Fibroblast of the aortic adventitia (primary cell): ENCODE data around the gene FBLN2. TPM values are rescaled to one million over a fixed set of nuclear protein-coding genes. Genes with fewer than 3 reads are reported as not detected.

Experiments used
- DNase-seq: peaks from one replicate; pipeline ENCODE4 v3.0.0-alpha.2; 2010; ENCODE audit warnings: low read depth
- H3K4me3 ChIP-seq: 2 replicates; pipeline ENCODE4 v1.5.1; 2011; ENCODE audit warnings: low read depth, mild to moderate bottlenecking, control low read depth, low read length, moderate library complexity
- total RNA-seq: library from RNA; depleted of rRNA; stranded (reverse); fragments of >200 nt; gene quantifications from 2 replicates; pipeline ENCODE4 v1.2.3, GENCODE V29; 2012; ENCODE audit warnings: low replicate concordance
- TF ChIP-seq, protein P1 (sequence below): IDR thresholded peaks from 2 replicates; pipeline ENCODE4 v1.5.1; 2011; ENCODE audit warnings: mild to moderate bottlenecking, low read length, control low read depth, inconsistent platforms; ENCODE audit not compliant: insufficient read depth

The FBLN2 gene
- total RNA-seq, 1 donor, result 452 TPM

- H3K4me3 ChIP-seq, result no peak overlapping the region
- TF ChIP-seq, protein P1, sequence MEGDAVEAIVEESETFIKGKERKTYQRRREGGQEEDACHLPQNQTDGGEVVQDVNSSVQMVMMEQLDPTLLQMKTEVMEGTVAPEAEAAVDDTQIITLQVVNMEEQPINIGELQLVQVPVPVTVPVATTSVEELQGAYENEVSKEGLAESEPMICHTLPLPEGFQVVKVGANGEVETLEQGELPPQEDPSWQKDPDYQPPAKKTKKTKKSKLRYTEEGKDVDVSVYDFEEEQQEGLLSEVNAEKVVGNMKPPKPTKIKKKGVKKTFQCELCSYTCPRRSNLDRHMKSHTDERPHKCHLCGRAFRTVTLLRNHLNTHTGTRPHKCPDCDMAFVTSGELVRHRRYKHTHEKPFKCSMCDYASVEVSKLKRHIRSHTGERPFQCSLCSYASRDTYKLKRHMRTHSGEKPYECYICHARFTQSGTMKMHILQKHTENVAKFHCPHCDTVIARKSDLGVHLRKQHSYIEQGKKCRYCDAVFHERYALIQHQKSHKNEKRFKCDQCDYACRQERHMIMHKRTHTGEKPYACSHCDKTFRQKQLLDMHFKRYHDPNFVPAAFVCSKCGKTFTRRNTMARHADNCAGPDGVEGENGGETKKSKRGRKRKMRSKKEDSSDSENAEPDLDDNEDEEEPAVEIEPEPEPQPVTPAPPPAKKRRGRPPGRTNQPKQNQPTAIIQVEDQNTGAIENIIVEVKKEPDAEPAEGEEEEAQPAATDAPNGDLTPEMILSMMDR, result no peak
- DNase-seq, result no peak
Measured at GRCh38 chr3:13502791-13503060, 46.2 kb upstream of the FBLN2 start.

DNA sequence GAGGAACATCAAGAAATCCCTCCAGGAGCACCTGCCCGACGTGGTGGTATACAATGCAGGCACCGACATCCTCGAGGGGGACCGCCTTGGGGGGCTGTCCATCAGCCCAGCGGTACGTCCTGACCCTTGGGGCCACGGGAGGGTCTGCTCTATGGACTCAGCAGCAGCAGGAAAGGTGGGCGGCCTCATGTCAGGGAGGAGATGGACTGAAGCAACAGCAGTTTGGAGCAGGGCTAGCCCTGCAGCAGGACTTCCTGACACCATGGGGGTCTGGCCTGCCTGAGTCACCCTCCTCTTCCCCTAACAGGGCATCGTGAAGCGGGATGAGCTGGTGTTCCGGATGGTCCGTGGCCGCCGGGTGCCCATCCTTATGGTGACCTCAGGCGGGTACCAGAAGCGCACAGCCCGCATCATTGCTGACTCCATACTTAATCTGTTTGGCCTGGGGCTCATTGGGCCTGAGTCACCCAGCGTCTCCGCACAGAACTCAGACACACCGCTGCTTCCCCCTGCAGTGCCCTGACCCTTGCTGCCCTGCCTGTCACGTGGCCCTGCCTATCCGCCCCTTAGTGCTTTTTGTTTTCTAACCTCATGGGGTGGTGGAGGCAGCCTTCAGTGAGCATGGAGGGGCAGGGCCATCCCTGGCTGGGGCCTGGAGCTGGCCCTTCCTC lies 44.6 kb upstream of the FBLN2 start:
- TF ChIP-seq, protein P1, result no peak
- H3K4me3 ChIP-seq, result no peak overlapping the region
- no peak for DNase-seq

- TF ChIP-seq, protein P1, result no peak
- no peak overlapping the region for H3K4me3 ChIP-seq
- no peak for DNase-seq
Measured at GRCh38 chr3:13505147-13506130, 43.5 kb upstream of the FBLN2 start.

- H3K4me3 ChIP-seq, result no peak overlapping the region
- TF ChIP-seq, protein P1, result no peak
- DNase-seq, result no peak
Measured at GRCh38 chr3:13506239-13506638, 42.7 kb upstream of the FBLN2 start.

DNA sequence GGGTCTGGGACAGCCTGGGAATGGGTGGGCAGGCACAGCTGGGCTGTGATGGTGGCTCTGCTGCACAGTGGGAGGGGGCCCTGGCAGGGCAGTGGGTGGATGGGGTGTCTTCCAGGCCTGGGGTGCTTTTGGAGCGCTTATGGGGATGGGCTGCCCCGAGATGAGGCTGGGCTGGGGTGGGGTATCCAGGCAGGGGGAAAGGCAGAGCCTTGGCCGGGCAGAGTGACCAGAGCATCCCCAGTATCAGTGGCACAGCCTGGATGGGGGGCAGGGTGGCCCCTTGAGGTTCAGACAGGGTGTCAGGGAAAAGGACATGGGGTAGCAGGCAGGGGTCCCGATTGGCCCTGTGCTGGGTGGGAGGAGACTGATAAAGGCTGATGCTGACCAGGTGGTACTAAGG lies 42.2 kb upstream of the FBLN2 start:
- no peak overlapping the region for H3K4me3 ChIP-seq
- TF ChIP-seq, protein P1, result no peak
- DNase-seq, result no peak

DNA sequence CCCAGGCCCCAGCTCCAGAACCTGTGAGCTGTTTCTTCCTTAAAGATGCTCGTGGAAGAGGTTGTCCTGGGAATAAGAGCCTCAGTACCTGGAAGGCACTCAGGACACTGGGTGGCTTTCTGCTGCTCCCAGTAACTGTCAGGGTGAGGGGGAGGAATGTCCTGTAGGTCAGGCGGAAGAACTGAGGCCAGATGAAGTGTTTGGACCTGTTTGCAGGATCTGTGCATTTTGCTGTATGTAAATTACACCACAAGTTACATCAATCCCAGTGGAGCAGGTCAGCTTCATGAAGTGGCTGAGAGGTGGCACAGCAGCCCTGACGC lies 41.7 kb upstream of the FBLN2 start:
- TF ChIP-seq, protein P1, result no peak
- no peak for DNase-seq
- no peak overlapping the region for H3K4me3 ChIP-seq
